Ramos (cell line): Measurements from ENCODE around the gene KRT74.

ENCODE experiments used
- in situ Hi-C: fragments of 300-500 bp; cut with MboI; formaldehyde crosslinking; loops from one replicate; pipeline ENCODE4 v1.14.3; 2022; ENCODE audit warnings: low sequenced_read_pairs; ENCODE audit not compliant: unreplicated experiment

KRT74 gene

GRCh38 chr12:52578469-52578868 is 4.8 kb upstream of the KRT74 start:
- in situ Hi-C loops: no loop called here

- in situ Hi-C loops: no loop called here
These were observed 3.7 kb upstream of the KRT74 start for GRCh38 chr12:52577316-52577715.

- in situ Hi-C loops: no loop called here
These were observed 2.3 kb upstream of the KRT74 start for GRCh38 chr12:52575948-52576347.

GRCh38 chr12:52575256-52575655 is 1.6 kb upstream of the KRT74 start:
- in situ Hi-C loops: no loop called here

- in situ Hi-C loops: no loop called here
These were observed 337 bp downstream of the KRT74 start for GRCh38 chr12:52573306-52573705.

GRCh38 chr12:52570511-52570910 is 3.1 kb downstream of the KRT74 start:
- in situ Hi-C loops: no loop called here

GRCh38 chr12:52568111-52568510 is 5.5 kb downstream of the KRT74 start:
- in situ Hi-C loops: no loop called here

GRCh38 chr12:52566847-52567291 is 6.8 kb downstream of the KRT74 start:
- in situ Hi-C loops: no loop called here

GRCh38 chr12:52564582-52564981 is 9.1 kb downstream of the KRT74 start:
- in situ Hi-C loops: no loop called here

GRCh38 chr12:52561880-52562449 is 11.7 kb downstream of the KRT74 start:
- in situ Hi-C loops: no loop called here

GRCh38 chr12:52559979-52560378 is 13.7 kb downstream of the KRT74 start:
- in situ Hi-C loops: no loop called here

GRCh38 chr12:52558781-52559445 is 14.7 kb downstream of the KRT74 start:
- in situ Hi-C loops: no loop called here

- in situ Hi-C loops: no loop called here
These were observed 16.2 kb downstream of the KRT74 start for GRCh38 chr12:52557476-52557875.

- in situ Hi-C loops: no loop called here
These were observed 18.1 kb downstream of the KRT74 start for GRCh38 chr12:52555577-52555976.

GRCh38 chr12:52552681-52553195 is 20.9 kb downstream of the KRT74 start, which contains the start of gene KRT71:
KRT71 (minus strand) TSS chr12:52553145; CDS start chr12:52553077, 68 bp downstream.
- in situ Hi-C loops: no loop called here

- in situ Hi-C loops: no loop called here
These were observed 21.6 kb downstream of the KRT74 start for GRCh38 chr12:52552055-52552454.

GRCh38 chr12:52551216-52551865 is 22.3 kb downstream of the KRT74 start:
- in situ Hi-C loops: no loop called here

- in situ Hi-C loops: no loop called here
These were observed 27.5 kb downstream of the KRT74 start for GRCh38 chr12:52546126-52546525.

GRCh38 chr12:52543985-52544883 is 29.4 kb downstream of the KRT74 start:
- in situ Hi-C loops: no loop called here

GRCh38 chr12:52542785-52543318 is 30.8 kb downstream of the KRT74 start:
- in situ Hi-C loops: no loop called here
